GM18517 (cell line): ENCODE measurements around the gene TPO.

ENCODE experiments used
- ATAC-seq: cut with Tn5 transposase; IDR thresholded peaks from one replicate; pipeline ENCODE4 v1.9.1; 2021; ENCODE audit warnings: mild to moderate bottlenecking, moderate library complexity; ENCODE audit not compliant: unreplicated experiment

TPO gene

GRCh38 chr2:1440581-1440980 lies 27.3 kb downstream of the TPO start:
- ATAC-seq, result no peak

GRCh38 chr2:1446301-1446700 lies 33.0 kb downstream of the TPO start:
- ATAC-seq, result no peak

GRCh38 chr2:1448009-1448408 lies 34.7 kb downstream of the TPO start:
- ATAC-seq, result no peak

- ATAC-seq, result no peak
Observed at GRCh38 chr2:1450915-1451314, 37.7 kb downstream of the TPO start.

- no peak for ATAC-seq
Observed at GRCh38 chr2:1451422-1451821, 38.2 kb downstream of the TPO start.

- no peak for ATAC-seq
Observed at GRCh38 chr2:1453561-1453960, 40.3 kb downstream of the TPO start.

- no peak for ATAC-seq
Observed at GRCh38 chr2:1454346-1454745, 41.1 kb downstream of the TPO start.

GRCh38 chr2:1455466-1455865 lies 42.2 kb downstream of the TPO start:
- ATAC-seq, result no peak

GRCh38 chr2:1458432-1458831 lies 45.2 kb downstream of the TPO start:
- no peak for ATAC-seq

GRCh38 chr2:1459727-1460126 lies 46.5 kb downstream of the TPO start:
- no peak for ATAC-seq

GRCh38 chr2:1460851-1461418 lies 47.7 kb downstream of the TPO start:
- ATAC-seq, result no peak

- no peak for ATAC-seq
Observed at GRCh38 chr2:1461507-1462390, 48.5 kb downstream of the TPO start.

GRCh38 chr2:1462994-1463393 lies 49.7 kb downstream of the TPO start:
- ATAC-seq, result no peak

- ATAC-seq, result no peak
Observed at GRCh38 chr2:1472350-1472749, 59.1 kb downstream of the TPO start.

- no peak for ATAC-seq
Observed at GRCh38 chr2:1476617-1477195, 63.4 kb downstream of the TPO start.

- no peak for ATAC-seq
Observed at GRCh38 chr2:1477196-1478040, 64.2 kb downstream of the TPO start.

GRCh38 chr2:1478311-1479305 lies 65.3 kb downstream of the TPO start:
- ATAC-seq, result no peak

- no peak for ATAC-seq
Observed at GRCh38 chr2:1479346-1479745, 66.1 kb downstream of the TPO start.

GRCh38 chr2:1480671-1481076 lies 67.4 kb downstream of the TPO start:
- no peak for ATAC-seq
